GM12801 (cell line): Measurements from ENCODE around the gene TMEM158.

Experiments
- CTCF ChIP-seq: IDR thresholded peaks from one replicate; pipeline ENCODE4 v1.5.1; 2011; ENCODE audit warnings: control low read depth; ENCODE audit not compliant: insufficient read length; ENCODE audit errors: extremely low read depth

The TMEM158 gene

GRCh38 chr3:45218578-45219390 is 7.3 kb downstream of the TMEM158 start:
- no peak for TF ChIP-seq CTCF

GRCh38 chr3:45216021-45216609 is 10.0 kb downstream of the TMEM158 start:
- TF ChIP-seq CTCF, result no peak

GRCh38 chr3:45215466-45215865 is 10.6 kb downstream of the TMEM158 start:
- no peak for TF ChIP-seq CTCF

- no peak for TF ChIP-seq CTCF
Observed at GRCh38 chr3:45214061-45214680, 11.9 kb downstream of the TMEM158 start.

GRCh38 chr3:45212095-45212468 is 14.0 kb downstream of the TMEM158 start:
- TF ChIP-seq CTCF, result no peak

GRCh38 chr3:45211466-45212094 is 14.5 kb downstream of the TMEM158 start:
- TF ChIP-seq CTCF, result no peak
